GM21447 (cell line): ENCODE measurements around the gene HOXA3.

Experiments
- ATAC-seq: cut with Tn5 transposase; IDR thresholded peaks from one replicate; pipeline ENCODE4 v1.9.1; 2021; ENCODE audit not compliant: unreplicated experiment

HOXA3 gene

DNA sequence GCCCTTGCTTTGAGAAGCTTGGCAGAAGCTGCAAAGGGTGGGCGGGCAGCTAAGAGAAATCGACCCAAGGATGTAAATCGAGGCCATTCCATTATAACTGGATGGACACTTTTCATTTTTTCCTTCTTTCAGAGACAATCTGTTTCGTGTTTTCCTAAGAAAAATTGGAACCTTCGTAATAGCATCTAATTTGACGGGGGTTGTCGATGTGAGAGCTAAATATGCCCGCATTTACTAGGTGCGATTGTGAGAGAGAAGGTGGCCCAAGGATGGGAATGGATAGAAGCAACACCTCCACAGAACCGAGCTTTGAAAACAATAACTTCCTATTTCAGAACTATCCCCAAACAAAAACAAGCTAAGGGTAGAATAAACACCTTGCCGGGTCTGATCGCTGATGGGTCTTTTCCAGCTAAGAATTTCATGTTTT, 21.0 kb downstream of the HOXA3 start:
- no peak for ATAC-seq

DNA sequence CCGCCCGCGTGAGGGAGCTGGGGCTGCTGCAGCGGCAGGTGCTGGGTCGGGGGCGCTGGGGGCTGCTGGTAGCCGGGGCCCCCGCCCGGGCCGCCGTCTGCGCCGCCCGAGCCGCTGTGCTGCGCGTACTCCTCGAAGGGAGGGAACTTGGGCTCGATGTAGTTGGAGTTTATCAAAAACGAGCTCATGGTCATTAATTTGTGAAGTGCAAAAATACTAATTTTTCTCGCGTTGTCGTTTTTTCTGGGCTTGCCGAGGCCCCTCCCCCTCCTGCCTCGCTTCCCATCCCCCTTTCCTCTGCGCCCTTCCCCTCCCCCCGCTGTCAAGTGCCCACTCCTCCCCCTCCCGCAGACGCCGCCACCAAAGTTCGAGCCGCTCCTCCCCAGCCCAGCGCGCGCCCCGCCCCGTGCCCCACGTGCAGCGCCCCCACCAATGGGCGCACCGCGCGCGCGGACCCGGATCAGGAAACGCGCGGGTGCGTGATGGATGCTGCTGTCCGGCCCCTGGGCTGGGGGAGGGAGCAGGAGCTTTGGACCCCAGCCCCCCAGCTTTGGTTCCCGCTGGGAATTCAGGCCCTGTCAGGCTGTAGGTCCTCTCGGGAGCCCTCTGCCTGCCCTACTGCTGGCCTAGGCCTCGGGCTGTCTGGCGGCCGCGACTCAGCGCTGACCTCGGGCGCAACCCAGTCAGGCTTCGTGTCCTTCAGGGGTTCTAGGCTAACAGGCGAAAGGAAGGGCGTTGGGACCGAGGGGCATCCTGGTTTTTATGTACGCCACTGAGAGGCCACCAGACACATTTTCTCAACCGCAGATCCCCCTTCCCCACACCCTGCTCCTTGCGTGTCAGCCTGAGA, 21.6 kb downstream of the HOXA3 start, which contains the start of gene HOXA4:
HOXA4 (minus strand) TSS at position 218 of the 850 bp plus-strand sequence; CDS start at position 194, 24 bp downstream.
- ATAC-seq, result no peak

DNA sequence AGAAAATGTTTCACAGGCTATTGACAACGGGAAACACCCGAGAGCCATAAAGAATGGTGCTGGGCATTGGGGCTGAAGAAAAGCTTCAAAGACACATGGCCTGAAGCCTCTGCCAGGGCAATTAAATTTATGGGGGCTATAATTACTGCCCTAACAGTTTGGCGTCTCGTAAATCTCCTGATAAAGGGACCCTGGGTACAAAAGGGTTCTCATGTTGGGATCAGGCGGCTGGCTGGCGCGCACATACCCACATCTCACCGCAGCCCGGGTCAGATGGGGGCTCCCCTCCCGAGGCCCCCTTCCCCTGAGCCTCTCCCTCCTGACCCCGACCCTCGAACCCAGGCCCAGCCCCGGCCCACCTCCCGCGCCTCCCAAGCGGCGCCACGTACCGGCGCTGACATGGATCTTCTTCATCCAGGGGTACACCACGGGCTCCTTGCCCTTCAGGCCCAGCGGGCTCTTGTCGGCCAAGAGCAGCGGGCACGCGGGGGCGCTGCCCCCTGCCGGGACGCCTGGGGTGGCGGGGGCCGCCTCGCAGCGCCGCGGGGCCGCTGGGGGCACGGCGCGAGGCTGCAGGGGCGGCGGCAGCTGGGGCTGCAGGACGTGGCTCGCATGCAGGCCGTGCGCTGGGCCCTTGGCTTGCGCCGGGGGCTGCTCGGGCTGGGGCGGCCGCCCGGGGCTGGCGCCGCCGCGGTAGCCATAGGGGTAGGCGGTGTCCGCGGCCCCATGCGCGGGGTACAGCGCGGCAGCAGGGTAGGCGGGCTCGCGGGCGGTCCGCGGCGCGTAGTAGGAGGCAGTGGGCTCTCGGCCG, 22.4 kb downstream of the HOXA3 start:
- no peak for ATAC-seq

DNA sequence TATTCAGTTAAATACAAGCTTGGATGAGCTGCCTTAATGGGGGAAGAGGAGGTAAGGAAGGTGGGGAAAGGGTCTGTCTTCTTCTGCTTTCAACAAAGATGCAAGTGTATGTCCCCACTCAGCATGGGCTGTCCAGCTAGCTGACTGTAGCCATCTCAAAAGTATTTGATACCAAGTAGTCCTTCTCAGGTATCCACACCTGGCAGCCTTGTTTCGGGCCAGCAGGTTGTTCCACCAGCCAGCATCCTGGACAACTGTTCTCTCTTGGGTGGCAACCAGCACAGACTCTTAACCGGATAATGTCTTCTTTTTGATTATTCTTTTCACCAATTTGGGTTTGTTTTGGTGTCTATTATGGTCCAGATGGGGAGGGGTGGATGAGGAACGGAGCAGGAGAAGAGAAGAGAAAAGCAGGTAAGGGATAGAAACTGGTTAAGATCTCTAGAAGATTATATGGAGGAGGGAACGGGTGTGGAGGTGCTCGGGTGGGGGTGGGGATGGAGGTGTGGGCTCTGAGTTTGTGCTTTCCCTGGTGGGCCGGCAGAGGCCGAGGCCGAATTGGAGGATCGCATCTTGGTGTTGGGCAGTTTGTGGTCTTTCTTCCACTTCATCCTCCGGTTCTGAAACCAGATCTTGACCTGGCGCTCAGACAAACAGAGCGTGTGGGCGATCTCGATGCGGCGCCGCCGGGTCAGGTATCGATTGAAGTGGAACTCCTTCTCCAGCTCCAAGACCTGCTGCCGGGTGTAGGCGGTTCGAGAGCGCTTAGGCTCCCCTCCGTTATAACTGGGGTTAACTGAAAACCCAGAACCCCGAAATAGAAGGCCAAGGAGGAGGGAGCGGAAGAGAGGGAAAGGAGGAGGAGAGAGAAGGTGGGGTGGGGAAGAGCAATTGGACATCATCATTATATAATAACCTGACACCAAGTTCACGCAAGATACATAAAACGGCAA, 23.3 kb downstream of the HOXA3 start:
- ATAC-seq, result no peak

DNA sequence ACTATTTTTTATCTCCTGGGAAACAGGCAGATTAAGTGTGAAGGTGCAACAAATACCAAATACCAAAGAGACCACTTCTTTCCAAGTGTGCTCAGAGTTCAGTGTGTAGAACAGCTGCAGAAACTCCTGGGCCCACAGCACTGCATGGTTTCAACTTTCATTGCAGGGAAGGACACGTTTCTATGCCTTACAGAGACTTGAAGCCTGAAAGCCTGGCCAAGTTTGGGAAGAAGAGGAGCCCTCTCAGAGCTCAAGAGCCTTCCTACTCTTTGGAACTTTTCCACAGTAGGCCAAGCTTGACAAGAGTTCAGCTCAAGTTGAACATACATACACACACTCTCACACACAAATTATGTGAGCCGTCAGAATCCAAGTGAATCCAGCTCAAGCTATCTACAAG, 24.3 kb downstream of the HOXA3 start:
- no peak for ATAC-seq

DNA sequence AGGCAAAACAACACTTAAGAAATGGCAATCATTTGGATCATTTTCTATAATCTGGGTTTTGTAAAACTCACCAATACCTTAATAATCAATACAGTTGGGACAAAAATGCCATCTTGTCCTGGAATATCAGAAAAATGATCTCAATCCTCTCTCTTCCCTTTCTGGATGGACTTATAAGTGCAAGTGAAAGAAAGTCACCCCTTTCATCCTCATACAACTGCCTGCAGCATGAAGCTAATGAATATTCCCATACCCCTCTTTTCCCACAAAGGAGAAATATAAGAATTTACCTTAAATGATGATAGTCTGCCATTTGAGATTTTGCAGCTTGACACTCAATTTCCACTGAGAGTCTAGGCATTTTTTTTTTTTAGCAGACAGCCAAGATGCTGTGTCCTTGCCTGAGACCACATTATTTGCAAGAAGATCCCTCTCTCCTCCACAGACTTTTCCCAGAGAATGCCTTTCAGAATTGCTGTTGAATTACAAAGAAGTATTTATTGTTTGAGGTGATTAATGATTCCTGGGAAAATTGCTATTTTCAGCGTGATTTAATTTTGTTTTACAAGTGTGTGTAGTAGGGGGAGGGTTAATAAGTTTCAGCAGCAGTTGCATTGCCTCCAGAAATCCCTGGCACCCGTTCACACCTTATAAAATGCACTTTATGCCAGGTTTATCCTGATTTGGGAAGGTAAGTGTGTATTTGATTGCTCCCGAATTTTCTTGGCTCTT, 25.6 kb downstream of the HOXA3 start:
- ATAC-seq, result no peak

DNA sequence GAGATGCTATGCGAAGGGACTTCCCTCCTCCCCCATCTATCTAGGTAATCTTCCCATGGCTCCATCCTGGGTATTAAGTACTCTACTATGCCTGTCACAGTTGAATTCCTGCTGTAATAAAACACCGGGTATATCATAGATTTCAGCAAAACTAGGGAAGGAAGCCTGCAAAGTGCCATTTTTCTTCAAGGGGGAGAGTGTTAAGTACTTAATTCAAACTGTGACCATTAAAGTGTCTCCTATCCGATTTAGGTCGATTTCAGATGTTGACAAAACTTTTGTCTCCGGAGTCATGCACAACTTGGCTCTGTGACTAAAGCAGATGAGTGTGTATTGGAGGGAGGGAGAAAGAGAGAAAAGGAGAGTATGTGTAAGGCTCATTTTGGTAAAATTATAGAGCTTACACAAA, 26.4 kb downstream of the HOXA3 start:
- ATAC-seq, result no peak

DNA sequence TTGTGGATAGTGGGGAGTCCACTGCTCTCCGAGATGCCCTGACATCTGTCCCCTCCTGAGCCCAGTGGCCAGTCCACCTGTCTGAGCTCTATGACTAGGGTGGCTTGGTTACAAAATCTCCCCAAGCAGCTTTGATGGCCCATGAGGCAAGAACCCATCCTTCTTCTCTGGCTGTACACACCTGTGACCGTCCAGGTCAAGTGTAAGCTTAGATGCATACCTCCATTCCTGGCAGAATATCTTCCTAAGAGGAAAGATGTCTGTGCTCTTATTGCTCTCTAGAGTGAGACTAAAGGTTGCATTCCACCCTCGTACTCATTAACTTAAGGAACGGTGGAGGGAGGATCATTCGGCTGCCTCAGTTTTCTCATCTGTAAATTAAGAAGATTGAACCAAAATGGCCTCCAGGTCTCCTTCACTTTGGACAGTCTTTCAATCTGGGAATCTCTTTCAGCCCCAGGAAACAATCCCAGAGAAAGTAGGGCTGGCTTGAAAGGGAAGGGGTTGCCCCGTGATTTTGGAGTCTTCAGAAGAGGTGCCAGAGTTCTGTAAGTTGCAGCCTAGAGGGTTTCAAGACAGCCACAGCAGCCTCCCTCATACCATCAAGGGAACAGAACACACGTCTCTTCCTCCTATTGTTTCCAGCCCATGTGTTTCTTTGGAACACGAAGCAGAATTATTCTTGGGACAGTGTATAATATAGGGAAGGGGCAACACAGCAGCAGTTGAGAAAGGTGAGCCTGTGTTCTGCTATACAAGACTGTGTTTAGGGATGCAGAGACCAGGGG, 27.3 kb downstream of the HOXA3 start:
- no peak for ATAC-seq

DNA sequence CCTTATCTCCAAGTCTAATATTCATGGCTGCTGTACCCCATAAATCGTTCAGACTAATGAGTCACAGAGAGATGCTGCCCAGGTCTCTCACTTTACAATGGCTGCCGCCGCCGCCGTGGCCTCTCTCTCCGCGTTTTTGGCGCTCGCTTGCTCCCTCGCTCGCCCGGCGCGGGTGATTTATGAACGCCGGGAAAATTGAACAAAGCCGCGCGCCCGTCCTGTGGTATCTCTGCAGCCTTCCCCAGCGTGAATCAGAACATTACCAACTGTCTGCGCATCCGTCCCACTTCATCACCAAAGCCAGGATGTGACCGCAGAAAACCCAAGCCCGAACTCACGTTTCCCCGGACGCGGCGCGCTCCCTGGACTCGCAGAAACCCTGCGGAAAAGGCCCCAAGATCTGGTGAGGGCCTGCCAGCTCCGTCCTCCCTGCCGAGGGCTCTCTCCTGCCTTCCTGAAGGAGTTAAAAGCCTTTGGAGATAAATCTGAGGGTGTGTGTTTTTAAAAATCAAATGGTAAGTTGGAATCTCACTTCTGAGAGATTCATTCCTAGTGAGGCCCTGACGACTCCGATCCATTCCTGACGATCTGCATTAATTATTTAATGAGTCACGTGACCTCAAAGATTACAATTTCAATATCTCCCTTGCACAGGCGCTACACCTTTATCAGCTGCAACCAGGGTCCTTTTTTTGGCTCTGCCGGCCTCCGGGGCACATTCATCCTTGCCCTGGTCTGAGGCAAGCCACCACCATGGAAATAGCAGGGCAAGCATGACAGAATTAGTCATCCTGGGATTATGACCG, 28.1 kb downstream of the HOXA3 start:
- ATAC-seq, result no peak

DNA sequence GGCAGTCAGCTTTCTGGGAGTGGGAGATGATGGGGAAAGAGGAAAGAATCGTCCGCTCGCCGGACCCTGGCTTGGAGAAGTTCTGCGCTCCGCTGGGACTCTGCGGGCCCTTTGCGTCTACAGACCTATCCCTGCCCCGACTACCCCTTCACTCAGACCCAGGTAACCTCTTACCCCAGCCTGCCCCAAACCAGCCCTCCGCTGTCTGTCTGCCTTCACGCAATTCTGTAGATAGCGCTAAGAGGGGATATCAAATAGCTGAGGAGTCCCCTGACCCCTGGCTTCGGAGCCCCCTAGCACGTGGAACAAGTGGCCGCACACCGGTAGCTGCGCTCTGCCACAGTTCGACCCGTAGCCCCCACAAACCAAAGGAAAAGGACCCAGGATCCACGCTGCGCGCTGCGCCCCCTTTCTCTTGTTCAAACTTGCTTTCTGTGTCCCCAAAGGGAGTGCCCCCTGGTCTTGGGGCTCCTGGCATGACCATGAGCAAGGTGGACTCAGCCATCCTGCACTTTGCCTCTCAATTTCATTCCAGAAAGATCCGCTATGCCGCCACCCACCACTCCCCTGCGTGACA, 28.8 kb downstream of the HOXA3 start:
- ATAC-seq, result no peak

DNA sequence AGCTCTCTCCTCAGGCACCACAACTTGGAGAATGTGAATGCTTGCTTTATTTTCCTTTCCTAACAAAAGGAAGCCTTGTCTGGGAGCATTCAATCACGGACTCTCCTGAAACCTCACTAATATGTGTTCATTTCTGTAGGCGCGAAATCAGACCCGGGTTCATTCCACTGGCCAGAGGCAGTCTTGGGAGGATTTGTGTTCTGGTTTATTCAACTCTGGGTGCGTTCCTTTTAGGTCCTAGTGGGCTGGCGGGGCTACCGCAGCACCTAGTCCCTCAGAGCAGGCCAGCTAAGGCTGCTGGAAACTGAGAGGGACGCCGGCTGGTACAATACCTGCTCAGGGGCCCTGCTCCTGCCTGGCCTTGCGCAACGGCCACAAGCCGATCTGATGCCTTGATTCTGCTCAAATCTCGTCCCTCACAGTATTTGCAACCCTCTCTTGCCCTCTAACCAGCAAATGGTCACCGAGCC, 29.3 kb downstream of the HOXA3 start:
- no peak for ATAC-seq

DNA sequence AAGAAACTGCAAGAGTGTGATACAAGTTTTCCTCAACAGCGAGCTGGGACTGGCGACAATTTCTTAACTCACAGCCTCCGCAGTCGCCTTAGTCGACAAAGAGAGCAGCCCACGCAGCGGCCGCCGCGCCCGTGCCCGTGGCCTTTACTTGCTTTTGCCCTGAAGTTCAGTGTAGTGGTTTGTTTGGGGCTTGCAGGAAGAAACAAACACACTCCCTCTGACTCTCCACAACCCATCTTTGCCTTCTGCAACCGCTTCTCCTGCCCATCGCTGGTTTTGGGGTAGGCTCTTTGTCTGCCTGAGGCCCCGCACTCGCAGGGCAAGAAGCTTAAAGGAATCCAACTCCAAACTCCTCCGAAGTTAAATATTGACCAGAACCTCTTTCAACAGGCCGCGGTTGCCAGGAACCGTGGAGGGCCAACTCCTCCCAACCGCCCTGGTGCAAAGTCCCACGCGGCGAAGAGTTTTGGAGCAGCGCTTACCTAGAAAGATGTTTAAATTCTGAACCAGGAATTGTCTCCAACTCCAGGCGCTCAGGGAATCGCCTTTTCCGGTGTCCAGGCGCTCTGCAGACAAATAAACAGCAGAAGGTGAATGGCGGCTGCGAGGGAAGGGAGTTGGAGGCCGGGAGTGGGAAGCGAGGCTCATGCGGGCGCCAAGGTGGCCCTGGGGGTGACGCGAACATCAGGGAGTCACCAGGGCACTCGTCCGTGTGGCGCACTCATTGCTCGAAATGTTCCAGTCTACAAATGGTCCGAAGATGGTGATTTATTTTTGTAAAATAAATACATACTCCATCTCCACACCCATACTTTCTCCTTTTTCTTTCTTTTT, 30.1 kb downstream of the HOXA3 start:
- ATAC-seq, result no peak

DNA sequence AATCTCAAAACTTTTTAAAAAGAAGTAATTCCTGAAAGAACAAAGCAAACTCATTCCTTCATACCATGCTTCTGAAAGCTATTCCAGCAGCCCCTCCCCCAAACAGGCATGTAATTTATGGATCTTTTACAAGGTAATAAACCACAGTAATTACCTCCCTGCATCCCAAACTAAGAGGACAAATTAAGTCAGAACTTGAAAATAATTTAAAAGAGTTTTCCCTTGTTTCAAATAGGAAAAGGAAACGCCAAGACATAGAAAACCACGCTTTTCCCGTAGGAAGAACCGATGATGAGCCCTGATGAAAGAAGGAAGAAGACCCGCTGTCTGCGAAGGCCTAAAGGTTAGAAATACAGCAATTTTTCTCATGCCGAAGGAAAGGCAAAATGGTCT, 30.7 kb downstream of the HOXA3 start:
- no peak for ATAC-seq

DNA sequence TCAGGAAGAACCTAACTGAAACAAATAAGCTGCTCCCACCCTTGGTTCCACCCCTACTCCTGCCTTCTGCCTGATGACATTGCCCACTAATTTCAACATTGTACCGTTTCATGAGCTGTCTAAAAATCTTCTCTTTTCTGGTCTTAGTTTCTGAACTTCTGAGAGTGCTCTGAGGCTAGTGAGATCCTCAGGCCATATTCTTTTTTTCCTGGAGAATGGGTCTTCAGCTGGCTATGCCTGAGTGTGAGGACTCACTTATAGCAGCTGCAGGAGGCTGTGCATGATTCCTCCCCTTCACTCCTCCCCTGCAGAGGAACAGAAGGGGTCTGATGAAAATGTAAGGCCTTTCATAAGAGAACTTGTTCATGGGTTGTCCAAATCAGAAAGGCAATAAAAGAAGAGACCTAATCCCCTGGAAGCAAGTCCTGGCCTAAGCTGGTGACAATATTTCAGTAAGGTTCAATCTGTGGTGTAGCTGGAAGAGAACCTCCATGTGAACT, 32.9 kb downstream of the HOXA3 start:
- no peak for ATAC-seq

DNA sequence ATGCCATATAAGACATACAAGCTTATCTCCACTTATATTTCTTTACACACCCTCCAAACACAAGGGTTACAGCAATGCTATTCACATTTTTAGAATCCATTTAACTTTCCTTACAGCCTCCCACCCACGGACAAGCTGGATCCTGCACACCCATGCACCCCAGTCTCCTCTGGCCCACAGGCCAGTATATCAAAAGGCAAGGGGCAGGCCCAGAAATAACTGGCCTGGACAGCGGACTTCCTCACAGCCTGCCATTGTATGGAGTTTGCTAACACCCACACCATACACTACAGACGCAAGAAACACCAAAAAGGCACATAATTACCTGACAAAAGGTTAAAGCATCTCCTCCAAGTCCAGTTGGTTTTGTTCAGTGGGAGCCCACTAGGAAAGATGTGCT, 33.8 kb downstream of the HOXA3 start:
- no peak for ATAC-seq

DNA sequence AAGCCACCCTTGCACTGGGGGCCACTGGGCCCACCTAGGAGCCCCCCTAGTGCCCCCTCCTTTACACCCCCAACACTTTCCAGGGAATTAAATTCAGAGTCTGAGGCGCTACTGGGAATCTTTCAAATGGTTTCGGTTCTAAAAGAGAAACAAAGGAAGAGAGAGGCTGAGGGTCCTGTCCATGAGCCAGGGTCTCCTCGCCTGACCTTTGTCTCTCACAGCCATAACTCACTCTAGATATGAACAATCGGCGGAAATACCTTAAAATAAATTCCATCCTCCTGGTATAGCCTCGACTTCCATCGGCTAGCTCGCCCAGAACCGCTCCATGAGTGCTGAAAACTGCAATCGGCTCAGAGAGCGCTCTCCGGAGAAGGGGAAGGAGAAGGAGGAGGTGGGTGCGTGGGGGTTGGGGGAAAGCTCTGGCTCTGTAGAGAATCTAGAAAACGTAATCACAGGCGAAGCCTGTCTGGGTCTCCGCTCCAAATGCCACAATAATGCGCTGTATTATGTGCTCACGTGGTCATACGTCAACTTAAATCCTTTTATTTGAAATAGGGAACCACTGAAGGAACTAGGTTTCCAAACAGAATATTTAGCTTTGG, 34.4 kb downstream of the HOXA3 start:
- no peak for ATAC-seq
